Measurements from ENCODE around the gene DOCK2.
A peak's percentile ranks its signal among the peaks of the same experiment; 100 is the strongest.
"Not testable (repeated sequence)": the region's sequence is repeated elsewhere in the genome, so short reads cannot be mapped to it uniquely, and the experiment has no call there.

The DOCK2 gene

DNA sequence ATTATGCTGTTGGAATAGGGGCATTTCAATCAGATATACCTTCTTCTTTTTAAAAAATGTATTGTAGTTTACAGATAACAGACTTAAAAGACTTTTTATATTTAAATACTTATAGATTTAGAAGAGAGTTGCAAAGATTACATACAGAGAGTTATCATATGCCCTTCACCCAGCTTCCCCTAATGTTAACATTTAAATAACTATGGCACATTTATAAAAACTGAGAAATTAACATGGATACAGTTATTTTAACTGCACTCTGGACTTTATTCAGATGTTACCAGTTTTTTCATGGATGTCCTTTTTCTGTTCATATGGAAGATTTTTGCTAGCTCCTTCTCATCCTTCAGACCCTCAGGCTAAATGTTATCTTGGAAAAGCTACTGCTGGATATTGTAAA is 123.2 kb downstream of the DOCK2 start:
- no peak for DNase-seq

DNA sequence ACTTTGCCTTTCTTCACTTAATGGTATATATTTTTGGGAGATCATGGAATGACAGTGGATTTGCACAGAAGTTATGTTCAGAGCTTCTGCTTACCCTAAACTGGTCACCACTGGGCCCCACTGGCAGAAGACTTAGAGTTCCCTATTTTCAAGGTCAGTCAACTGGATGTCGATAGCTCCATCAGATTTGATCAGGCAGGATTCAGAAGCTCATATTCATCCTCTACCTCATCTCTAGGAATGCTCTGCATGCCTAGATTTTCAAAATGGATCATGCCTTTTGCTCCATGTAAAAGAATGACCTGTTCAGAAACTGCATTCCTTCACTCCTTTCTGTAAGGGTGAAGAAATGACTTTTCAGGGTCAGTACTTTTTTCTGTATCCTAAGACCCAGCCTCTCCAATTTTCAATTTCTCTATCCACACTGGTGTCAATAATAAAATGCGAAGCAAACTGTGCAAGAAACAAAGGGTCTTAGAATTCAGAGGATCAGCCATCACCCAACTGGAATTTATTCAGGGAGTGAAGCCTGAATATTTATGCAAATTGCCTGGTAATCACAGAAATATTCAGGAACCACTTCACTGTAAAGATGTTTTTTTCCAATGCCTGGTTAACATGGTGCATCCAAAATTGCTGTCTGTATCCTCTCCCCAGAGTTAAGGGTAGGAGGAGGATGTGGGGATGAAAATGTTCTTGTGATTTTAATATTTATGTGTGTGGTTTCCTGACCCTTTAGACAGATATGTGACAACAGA is 125.4 kb downstream of the DOCK2 start:
- peak; percentile 65 for DNase-seq

GRCh38 chr5:169763376-169764017 is 126.4 kb downstream of the DOCK2 start:
- DNase-seq = no peak

- no peak for DNase-seq
Measured at GRCh38 chr5:169764018-169764378, 126.9 kb downstream of the DOCK2 start.

- no peak for DNase-seq
Measured at GRCh38 chr5:169765176-169765996, 128.3 kb downstream of the DOCK2 start.

GRCh38 chr5:169766943-169767342 is 129.9 kb downstream of the DOCK2 start:
- not testable (repeated sequence) for DNase-seq

DNA sequence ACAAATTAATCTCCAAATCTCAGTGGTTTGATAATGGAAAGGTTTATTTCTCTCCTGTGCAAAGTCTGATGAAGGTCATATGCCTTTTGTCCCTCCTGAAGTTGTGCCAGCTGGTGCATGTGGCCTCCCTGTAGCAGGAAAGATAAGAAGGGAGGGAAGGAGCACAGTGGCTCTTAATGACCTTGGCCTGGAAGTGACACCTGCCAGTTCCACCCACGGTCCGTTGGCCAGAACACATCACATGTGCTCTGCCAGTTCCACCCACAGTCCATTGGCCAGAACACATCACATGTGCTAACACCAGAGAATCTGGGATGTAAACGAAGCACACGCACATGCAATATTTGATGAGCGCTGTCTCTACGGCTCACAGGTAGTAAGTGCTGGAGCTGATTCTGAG is 130.9 kb downstream of the DOCK2 start:
- DNase-seq = no peak

DNA sequence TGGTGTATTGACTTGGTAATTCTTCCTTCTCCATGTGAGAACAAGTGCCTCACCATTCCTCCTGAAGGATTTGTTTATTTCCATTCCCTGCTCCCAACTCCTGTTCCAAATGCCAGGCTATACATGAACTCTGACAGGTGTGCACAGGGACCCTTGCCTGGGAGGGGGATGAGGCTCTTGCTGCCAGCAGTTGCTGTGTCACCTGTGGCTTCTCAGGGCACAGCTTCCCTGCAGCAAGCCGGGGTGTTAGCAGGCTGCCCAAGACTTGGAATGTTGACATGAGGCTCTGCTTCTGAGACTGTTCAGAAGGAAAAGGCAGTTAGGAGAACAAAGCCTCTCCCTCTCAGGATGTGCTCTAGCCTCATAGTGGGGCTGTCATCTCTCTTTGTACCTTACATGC is 131.3 kb downstream of the DOCK2 start:
- no peak for DNase-seq

- DNase-seq = no peak
Measured at GRCh38 chr5:169770109-169770508, 133.0 kb downstream of the DOCK2 start.

DNA sequence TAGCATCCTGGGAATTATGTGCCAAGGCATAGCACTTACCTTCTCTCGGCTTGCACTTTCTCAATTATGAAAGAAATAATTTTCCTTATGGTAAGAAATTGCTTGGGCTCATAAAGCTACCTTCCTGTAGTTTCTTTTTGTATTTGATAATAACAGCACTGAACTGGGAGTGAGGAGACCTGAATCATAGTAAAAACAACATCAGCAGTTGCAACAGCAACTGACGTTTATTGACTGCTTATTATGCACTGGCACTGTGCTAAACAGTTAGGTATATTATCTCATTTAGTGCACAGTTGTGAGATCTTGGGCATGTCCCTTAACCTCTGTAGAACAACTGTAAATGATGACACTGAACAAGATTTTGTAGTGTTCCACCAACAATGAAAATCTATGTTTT is 135.2 kb downstream of the DOCK2 start:
- no peak for DNase-seq

DNA sequence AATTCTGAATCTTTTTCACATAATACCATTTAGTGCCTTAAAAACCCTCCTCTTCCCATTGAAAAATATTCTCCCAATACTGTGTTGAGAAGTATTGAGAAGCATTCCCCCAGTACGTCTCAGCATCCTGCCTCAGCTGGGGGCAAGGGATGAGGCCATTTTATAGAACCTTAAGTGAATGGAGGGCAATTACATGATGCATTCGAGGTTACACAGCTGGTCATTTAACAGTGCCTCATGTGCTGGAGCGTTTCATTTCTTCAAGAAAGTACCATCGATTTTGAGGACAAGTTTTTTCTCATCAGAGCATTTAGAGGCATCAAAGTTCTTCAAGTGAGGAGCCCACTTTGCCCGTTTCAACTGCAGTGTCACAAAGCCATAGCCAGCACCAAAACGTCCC is 135.6 kb downstream of the DOCK2 start:
- DNase-seq = no peak

DNA sequence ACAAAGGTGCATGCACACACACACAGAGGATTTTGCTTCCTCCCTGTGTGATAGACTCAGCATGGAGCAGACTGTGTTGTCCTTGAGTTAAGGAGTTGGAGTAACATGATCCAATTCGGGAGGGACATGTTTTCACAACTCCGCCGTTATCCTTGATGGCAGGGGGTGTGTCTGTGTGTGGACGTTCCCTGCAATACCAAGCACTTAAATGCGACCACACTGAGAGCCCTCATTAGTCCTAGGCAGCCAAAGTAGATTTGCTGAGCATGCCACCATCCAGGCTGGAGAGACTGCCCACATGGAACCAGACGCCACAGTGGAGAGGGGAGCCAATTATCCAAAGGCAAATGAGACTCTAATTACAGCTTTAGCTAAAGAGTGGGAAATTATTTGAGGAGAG is 140.1 kb downstream of the DOCK2 start:
- no peak for DNase-seq

- no peak for DNase-seq
Measured at GRCh38 chr5:169778622-169779596, 141.8 kb downstream of the DOCK2 start.

DNA sequence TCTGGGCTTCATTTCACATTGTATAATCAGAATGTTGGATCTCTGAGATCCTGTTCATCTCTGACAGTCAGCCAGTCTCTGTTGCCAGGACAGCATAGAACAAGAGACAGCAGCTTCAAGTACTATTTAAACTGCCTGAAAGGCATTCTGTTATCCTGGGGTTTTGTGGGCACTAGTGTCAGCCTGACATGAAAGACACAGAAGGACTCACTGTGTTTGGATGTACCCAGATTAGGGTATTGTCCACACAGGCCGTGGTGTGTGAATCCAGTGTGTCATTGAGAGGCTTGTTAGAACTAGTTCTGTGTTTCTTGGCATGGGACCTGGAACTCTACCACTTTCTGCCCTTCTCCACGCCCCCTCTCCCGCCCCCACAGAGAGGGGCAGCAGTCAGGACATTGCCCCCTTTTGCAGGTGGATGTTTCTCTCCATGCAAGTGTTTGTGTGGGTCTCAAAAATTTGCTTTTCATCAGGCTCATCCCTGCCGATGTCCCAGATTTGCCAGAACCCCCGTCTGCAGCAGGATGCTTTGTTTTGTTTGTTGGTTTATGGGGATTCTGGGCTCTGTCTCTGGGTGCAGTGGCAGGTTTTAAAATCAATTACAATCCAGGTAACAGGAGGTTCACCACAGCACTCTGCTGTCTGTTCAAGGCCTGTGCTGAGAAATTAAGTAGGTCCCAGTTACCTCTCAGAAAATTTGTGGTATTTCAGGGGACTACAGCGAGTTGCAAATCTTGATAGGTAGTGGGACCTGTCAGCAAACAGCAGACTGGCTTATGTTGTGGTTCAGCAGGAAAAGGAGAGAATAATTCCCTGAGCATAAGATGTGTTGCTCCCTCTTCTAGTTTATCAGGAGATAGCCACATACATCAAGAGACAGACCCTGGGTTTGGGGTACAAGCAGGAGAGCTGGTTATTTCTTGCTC is 144.6 kb downstream of the DOCK2 start:
- no peak for DNase-seq

- DNase-seq = peak; percentile 89
Measured at GRCh38 chr5:169785771-169786618, 148.9 kb downstream of the DOCK2 start.

GRCh38 chr5:169788168-169788567 is 151.1 kb downstream of the DOCK2 start:
- no peak for DNase-seq

GRCh38 chr5:169789417-169789940 is 152.4 kb downstream of the DOCK2 start:
- no peak for DNase-seq

GRCh38 chr5:169791251-169791650 is 154.2 kb downstream of the DOCK2 start:
- no peak for DNase-seq

- DNase-seq = peak; percentile 46
Measured at GRCh38 chr5:169795338-169795737, 158.3 kb downstream of the DOCK2 start.

GRCh38 chr5:169796731-169797130 is 159.7 kb downstream of the DOCK2 start:
- DNase-seq = peak; percentile 88
